Lower lobe of right lung (tissue), 2 donors: Measurements from ENCODE around the gene AKAP12. TPM values are rescaled to one million over a fixed set of nuclear protein-coding genes. Genes with fewer than 3 reads are reported as not detected.

Experiments
- ATAC-seq, 2 donors: fragments of 200-7000 bp; cut with Tn5 transposase; one replicate each; pipeline ENCODE4 v1.9.1; 2020 to 2022; ENCODE audit warnings: mild to moderate bottlenecking in 2 of 2, moderate library complexity in 2 of 2
- DNase-seq: peaks from one replicate; pipeline ENCODE4 v3.0.0-alpha.2; 2020
- H3K27ac ChIP-seq: fragments of 200-600 bp; one replicate; pipeline ENCODE4 v1.8.0; 2022
- H3K27me3 ChIP-seq: fragments of 200-600 bp; one replicate; pipeline ENCODE4 v1.8.0; 2022; ENCODE audit warnings: low read depth
- H3K36me3 ChIP-seq: fragments of 200-600 bp; one replicate; pipeline ENCODE4 v1.8.0; 2022; ENCODE audit warnings: mild to moderate bottlenecking
- H3K4me1 ChIP-seq: fragments of 200-600 bp; one replicate; pipeline ENCODE4 v1.8.0; 2022
- H3K4me3 ChIP-seq: fragments of 200-600 bp; one replicate; pipeline ENCODE4 v1.8.0; 2022; ENCODE audit warnings: mild to moderate bottlenecking
- H3K9me3 ChIP-seq: fragments of 200-600 bp; one replicate; pipeline ENCODE4 v1.8.0; 2022
- CTCF ChIP-seq: fragments of 200-600 bp; IDR thresholded peaks from one replicate; pipeline ENCODE4 v1.8.0; 2022; ENCODE audit warnings: antibody characterized with exemption, mild to moderate bottlenecking
- intact Hi-C: fragments of 100-400 bp; cut with DNase I; formaldehyde crosslinking; loops from one replicate; pipeline ENCODE4 v1.11.0; 2022
- long read RNA-seq: library from polyadenylated mRNA; unstranded; transcript quantifications from one replicate; pipeline ENCODE4 v2.0.0, GENCODE V29; 2021
- total RNA-seq: library from RNA; stranded (reverse); fragmentation: NEBNext Ultra II Directional; extraction: Animal tissue kit (Norgen Biotek cat#: 25700); gene quantifications from one replicate; pipeline ENCODE4 v1.2.1, GENCODE V29; 2021
- donor health status: DM: no; HTN: yes; CAD: no; lungs with severe emphysema.

The AKAP12 gene
- 38.8 TPM for total RNA-seq
- long read RNA-seq, full-length matches to known transcripts = 1 of 41 reads
- long read RNA-seq, partial matches to known transcripts = 30 of 41 reads
- long read RNA-seq, other reads (novel, unspliced or antisense) = 10 of 41 reads

- ATAC-seq (peak; percentile 46 to 58), DNase-seq (no peak)
- TF ChIP-seq CTCF = no peak
- H3K36me3 ChIP-seq = no peaks in the 10 kb centered on the region
- peak within 1 kb of the TSS; percentile 84 for H3K27ac ChIP-seq
- H3K4me1 ChIP-seq = peaks cover 17% of the 10 kb centered on the region
- intact Hi-C loops = no loop called here
- H3K9me3 ChIP-seq = no peaks in the 10 kb centered on the region
- peak within 1 kb of the TSS; percentile 75 for H3K4me3 ChIP-seq
- H3K27me3 ChIP-seq = peaks cover 26% of the 10 kb centered on the region
Measured at GRCh38 chr6:151239603-151240035, at the start of gene AKAP12. AKAP12 (plus strand) TSS chr6:151239967; CDS start chr6:151240563, 596 bp downstream.

GRCh38 chr6:151191527-151191926, 48.2 kb upstream of the AKAP12 start:
- Histone ChIP-seq H3K4me1 (no peaks in the 10 kb centered on the region), H3K9me3 (no peaks in the 10 kb centered on the region), H3K4me3 (no peak overlapping the region), H3K36me3 (no peaks in the 10 kb centered on the region), H3K27me3 (no peaks in the 10 kb centered on the region), H3K27ac (no peak overlapping the region)
- TF ChIP-seq CTCF = no peak
- no peak for DNase-seq
- intact Hi-C loops = no loop called here
- no peak for ATAC-seq

- no peak for TF ChIP-seq CTCF
- ATAC-seq (peak in 1 of 2 donors; percentile 39), DNase-seq (no peak)
- Histone ChIP-seq H3K9me3 (no peaks in the 10 kb centered on the region), H3K27ac (no peak overlapping the region), H3K4me1 (no peaks in the 10 kb centered on the region), H3K27me3 (no peaks in the 10 kb centered on the region), H3K36me3 (no peaks in the 10 kb centered on the region), H3K4me3 (no peak overlapping the region)
- intact Hi-C loops = no loop called here
Measured at GRCh38 chr6:151196555-151196954, 43.2 kb upstream of the AKAP12 start.

- Histone ChIP-seq H3K27ac (no peak overlapping the region), H3K36me3 (no peaks in the 10 kb centered on the region), H3K4me3 (no peak overlapping the region), H3K27me3 (no peaks in the 10 kb centered on the region), H3K9me3 (no peaks in the 10 kb centered on the region), H3K4me1 (no peaks in the 10 kb centered on the region)
- intact Hi-C loops = no loop called here
- no peak for TF ChIP-seq CTCF
- DNase-seq (no peak), ATAC-seq (no peak)
Measured at GRCh38 chr6:151197556-151197955, 42.2 kb upstream of the AKAP12 start.

- no peaks in the 10 kb centered on the region for H3K9me3 ChIP-seq
- DNase-seq (no peak), ATAC-seq (no peak)
- H3K4me1 ChIP-seq = no peaks in the 10 kb centered on the region
- intact Hi-C loops = no loop called here
- no peaks in the 10 kb centered on the region for H3K27me3 ChIP-seq
- no peak overlapping the region for H3K27ac ChIP-seq
- no peak for TF ChIP-seq CTCF
- H3K4me3 ChIP-seq = no peak overlapping the region
- H3K36me3 ChIP-seq = no peaks in the 10 kb centered on the region
Measured at GRCh38 chr6:151199991-151200390, 39.8 kb upstream of the AKAP12 start.
